Transverse colon (tissue), 4 donors: Measurements from ENCODE around the gene OGG1.

Source experiments
- CTCF ChIP-seq, 5 experiments: fragments of 200-600 bp in 3 of 5; fragments of 450-650 bp in 2 of 5; sonication (generic) in 3 of 5; IDR thresholded peaks; 1 replicate in 2 of 5; 2 replicates in 3 of 5; pipeline ENCODE4 v1.5.1; 2016 to 2017; ENCODE audit warnings: antibody characterized with exemption in 5 of 5, inconsistent platforms in 3 of 5, mild to moderate bottlenecking in 2 of 5, moderate library complexity in 1 of 5
- POLR2A ChIP-seq: fragments of 450-650 bp; IDR thresholded peaks from one replicate; pipeline ENCODE4 v1.6.1; 2016; ENCODE audit warnings: antibody characterized with exemption, mild to moderate bottlenecking, moderate library complexity
- POLR2AphosphoS5 ChIP-seq, 3 donors: sonication (generic); formaldehyde crosslinking; IDR thresholded peaks; one replicate each; pipeline ENCODE4 v1.6.1; 2016; ENCODE audit warnings: antibody characterized with exemption in 3 of 3

GRCh38 chr3:9791127-9791526 is 41.4 kb downstream of the OGG1 start:
- no peak for TF ChIP-seq CTCF (IDR thresholded peaks at IDR 0.05)
- TF ChIP-seq POLR2A = no peak
- no peak for TF ChIP-seq POLR2AphosphoS5 (IDR thresholded peaks at IDR 0.05)
